Suppressor macrophage treated with lipopolysaccharide for 4 hours (primary cell): ENCODE results near the gene CELF4.

Experiments used
- DNase-seq: peaks from one replicate; pipeline ENCODE4 v3.0.0-alpha.2; 2020

Gene CELF4

GRCh38 chr18:37521510-37522465 lies 43.8 kb downstream of the CELF4 start:
- DNase-seq = no peak

- no peak for DNase-seq
Measured at GRCh38 chr18:37520508-37520907, 45.1 kb downstream of the CELF4 start.

GRCh38 chr18:37519510-37520135 lies 46.0 kb downstream of the CELF4 start:
- no peak for DNase-seq

GRCh38 chr18:37516361-37516853 lies 49.2 kb downstream of the CELF4 start:
- no peak for DNase-seq

GRCh38 chr18:37514953-37515352 lies 50.6 kb downstream of the CELF4 start:
- DNase-seq = no peak

GRCh38 chr18:37512400-37512799 lies 53.2 kb downstream of the CELF4 start:
- DNase-seq = no peak

GRCh38 chr18:37511721-37512298 lies 53.8 kb downstream of the CELF4 start:
- no peak for DNase-seq

GRCh38 chr18:37509600-37509999 lies 56.0 kb downstream of the CELF4 start:
- DNase-seq = no peak

- DNase-seq = no peak
Measured at GRCh38 chr18:37508207-37508606, 57.4 kb downstream of the CELF4 start.

- DNase-seq = no peak
Measured at GRCh38 chr18:37507239-37507638, 58.4 kb downstream of the CELF4 start.

GRCh38 chr18:37506001-37506400 lies 59.6 kb downstream of the CELF4 start:
- DNase-seq = no peak

- DNase-seq = no peak
Measured at GRCh38 chr18:37505321-37505720, 60.3 kb downstream of the CELF4 start.

GRCh38 chr18:37502601-37503000 lies 63.0 kb downstream of the CELF4 start:
- no peak for DNase-seq

GRCh38 chr18:37502036-37502435 lies 63.6 kb downstream of the CELF4 start:
- no peak for DNase-seq

- DNase-seq = no peak
Measured at GRCh38 chr18:37501136-37501535, 64.5 kb downstream of the CELF4 start.

GRCh38 chr18:37499913-37500312 lies 65.7 kb downstream of the CELF4 start:
- DNase-seq = no peak

GRCh38 chr18:37499044-37499443 lies 66.6 kb downstream of the CELF4 start:
- no peak for DNase-seq

GRCh38 chr18:37497853-37498518 lies 67.6 kb downstream of the CELF4 start:
- DNase-seq = no peak

- no peak for DNase-seq
Measured at GRCh38 chr18:37496568-37496967, 69.0 kb downstream of the CELF4 start.

GRCh38 chr18:37495354-37495753 lies 70.2 kb downstream of the CELF4 start:
- DNase-seq = no peak

GRCh38 chr18:37494406-37494805 lies 71.2 kb downstream of the CELF4 start:
- no peak for DNase-seq

GRCh38 chr18:37493352-37493935 lies 72.2 kb downstream of the CELF4 start:
- DNase-seq = no peak

GRCh38 chr18:37492952-37493351 lies 72.6 kb downstream of the CELF4 start:
- no peak for DNase-seq
